ENCODE data around the gene PSD4.

Gene PSD4

DNA sequence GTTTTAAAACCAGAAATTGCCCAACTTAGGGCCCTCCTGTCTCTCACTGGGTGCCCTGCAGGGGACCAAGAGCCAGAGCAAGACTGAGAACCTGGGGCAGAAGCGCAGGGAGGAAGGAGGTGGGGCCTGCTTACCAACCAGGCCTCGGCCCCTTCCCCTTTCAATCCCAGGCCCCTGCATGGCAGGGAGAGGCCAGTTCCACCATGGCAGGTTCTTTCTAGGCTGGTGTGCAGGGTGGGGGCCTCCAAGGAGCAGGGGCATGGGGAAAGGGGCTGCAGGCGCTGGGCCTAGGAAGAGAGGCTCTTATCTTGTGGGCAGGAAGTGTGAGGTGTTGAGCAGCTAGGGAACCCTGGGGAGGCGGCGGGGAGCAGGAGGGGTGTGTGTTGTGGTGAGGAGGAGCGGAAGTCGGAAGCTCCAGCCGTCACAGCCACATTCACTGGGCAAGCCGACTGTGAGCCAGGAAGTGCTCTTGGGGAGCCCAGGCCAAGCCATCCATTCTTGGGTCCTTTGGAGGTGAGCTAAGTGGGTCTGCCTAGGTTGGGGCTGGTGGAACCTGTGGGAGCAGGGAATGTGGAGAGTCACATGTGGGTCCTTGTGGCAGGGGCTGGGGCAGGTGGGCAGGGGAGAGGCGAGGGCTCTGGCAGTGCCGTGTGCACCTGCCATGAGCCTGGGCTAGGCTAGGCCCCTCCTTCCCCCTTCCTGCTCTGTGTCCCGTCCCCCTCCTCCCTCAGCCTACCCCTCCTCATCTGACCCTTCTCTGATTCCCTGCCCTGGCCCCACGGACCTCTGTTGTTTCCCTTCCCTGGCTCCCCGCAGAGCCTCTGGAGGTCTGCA, at the start of gene PSD4:
Gene PSD4, plus strand, starts transcription at position 430 of the 834 bp plus-strand sequence. CDS start 8,486 bp downstream, outside the sequence.
- peak; percentile 78 to 90 for DNase-seq (ENCODE audit: extremely low read depth in 1 of 2, low read depth in 1 of 2)

DNA sequence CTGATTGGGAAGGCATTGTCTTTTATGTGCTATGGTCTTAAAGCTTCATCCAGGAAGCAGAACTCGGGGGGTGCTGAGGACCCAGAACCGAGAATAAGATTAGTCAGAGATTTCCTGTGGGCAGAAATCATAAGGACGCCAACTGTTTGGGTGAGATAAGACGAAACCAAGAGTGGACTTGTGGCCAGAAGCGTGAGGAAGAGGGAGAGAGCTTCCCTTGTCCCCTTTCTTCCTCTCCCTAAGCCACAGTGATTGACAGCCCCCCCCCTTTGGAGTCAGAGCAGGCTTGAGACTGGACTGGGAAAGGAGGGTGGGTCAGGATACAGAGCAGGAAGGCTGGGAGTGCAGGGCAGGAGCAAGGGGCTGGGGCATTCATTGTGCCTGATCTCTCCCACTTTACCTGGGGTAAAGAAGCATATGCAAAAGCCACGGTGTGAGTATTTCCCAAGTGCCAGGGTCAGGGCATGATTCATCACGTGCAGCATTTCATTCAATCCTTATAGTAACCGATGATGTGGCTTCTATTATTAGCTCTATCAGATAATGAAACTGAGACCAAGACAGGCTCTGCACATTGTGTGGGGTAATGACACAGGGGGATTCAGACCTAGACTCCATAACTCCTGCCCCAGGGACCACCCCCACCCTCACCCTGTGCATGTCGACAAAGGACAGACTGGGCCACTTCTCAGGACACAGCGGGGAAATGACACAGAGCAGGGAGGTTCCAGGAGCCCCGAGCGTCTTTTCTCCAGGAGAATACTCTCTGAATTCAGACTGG, 49.4 kb upstream of the PSD4 start:
- no peak for DNase-seq (ENCODE audit: extremely low read depth in 1 of 2, low read depth in 1 of 2)

DNA sequence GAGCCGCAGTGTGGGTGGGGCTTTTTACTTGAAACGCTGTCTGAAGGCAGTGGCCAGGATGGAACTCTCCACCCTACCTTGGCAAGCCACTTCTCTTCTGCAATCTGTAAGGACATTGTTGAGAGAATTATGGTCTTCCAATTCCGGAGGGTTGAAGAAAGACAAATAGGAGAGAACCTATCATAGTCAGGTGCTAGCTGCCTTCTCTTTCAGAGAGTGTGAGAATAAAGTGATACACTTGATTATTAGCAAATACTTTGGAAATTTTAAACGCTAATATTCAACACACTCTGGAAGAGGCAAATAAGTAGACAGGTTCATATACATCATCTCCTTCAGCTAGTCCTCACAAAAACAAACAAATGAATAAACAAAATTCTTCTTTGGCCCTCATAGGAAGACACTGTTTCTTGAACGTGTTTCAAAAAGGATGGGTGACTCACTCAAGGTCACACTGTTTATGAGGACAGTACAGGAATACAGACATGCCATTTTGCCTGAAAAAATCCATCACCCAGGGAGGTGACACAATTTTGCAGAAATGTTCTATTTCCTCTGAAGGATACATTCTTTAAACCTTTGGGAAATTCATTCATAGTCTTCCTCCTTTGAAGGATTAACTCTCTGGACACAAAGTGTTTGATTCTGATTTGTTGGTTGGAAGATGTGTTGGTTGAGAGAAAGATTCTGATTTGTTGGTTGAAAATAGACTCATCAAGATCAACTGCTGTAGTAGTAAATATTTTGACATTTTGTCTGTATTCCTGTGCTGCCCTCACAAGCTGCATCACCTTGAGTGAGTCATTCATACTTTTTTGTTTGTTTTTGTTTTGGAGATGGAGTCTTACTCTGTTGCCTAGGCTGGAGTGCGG, 48.6 kb upstream of the PSD4 start:
- DNase-seq (ENCODE audit: extremely low read depth in 1 of 2, low read depth in 1 of 2): no peak

- DNase-seq (ENCODE audit: extremely low read depth in 1 of 2, low read depth in 1 of 2): no peak
Observed at GRCh38 chr2:113126845-113127645, 46.7 kb upstream of the PSD4 start, which contains the start of gene IL1RN. Gene IL1RN, plus strand, starts transcription at chr2:113127598. Its CDS starts 27 bp downstream, at chr2:113127625.

DNA sequence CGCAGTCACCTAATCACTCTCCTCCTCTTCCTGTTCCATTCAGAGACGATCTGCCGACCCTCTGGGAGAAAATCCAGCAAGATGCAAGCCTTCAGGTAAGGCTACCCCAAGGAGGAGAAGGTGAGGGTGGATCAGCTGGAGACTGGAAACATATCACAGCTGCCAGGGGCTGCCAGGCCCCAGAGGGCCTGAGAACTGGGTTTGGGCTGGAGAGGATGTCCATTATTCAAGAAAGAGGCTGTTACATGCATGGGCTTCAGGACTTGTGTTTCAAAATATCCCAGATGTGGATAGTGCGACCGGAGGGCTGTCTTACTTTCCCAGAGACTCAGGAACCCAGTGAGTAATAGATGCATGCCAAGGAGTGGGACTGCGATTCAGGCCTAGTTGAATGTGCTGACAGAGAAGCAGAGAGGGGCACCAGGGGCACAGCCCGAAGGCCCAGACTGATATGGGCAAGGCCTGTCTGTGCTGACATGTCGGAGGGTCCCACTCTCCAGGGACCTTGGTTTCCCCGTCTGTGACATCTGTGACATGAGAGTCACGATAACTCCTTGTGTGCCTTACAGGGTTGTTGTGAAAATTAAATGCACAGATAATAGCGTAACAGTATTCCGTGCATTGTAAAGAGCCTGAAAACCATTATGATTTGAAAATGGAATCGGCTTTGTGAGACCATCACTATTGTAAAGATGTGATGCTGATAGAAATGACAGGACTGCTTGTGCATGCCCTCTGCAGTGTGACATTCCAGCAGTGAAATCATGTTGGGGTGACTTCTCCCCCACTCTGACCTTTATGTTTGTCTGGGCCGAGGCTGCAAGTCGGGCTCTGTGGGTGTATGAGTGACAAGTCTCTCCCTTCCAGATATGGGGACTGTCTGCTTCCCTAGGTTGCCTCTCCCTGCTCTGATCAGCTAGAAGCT, 45.9 kb upstream of the PSD4 start:
- DNase-seq (ENCODE audit: extremely low read depth in 1 of 2, low read depth in 1 of 2): no peak

GRCh38 chr2:113129519-113130078, 44.2 kb upstream of the PSD4 start:
- no peak for DNase-seq (ENCODE audit: extremely low read depth in 1 of 2, low read depth in 1 of 2)

DNA sequence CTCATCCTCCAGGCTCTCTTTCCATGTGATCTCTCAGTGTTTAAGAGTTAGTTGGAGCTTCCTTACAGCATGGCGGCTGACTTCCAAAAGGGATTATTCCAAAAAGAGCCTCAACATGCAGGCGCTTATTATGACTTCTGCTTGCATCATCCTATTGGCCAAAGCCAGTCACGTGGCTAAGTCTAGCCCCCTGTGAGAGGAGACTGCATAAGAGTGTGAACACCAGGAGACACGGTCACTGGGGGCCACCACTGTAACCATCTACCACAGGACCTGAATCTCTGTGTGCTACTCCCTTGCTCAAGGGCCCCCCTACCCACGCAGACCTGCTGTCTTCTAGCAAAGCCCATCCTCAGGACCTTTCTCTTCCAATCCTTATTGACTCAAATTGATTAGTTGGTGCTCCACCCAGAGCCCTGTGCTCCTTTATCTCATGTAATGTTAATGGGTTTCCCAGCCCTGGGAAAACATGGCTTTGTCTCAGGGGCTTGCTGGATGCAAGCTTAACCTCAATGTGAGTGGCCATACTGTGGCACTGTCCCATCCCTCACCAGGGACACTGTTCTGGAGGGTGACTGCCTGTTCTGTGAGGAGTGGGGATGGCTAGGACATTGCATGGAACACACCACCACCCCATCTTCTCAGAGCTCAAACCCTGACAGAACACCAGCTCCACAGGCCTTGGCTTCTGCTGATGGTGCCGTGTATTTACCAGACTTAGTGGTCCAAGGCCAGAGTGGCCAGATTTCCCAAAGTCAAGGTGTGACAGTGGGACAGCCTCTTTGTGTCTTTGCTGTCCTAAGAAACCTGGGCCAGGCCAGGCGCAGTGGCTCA, 42.2 kb upstream of the PSD4 start:
- no peak for DNase-seq (ENCODE audit: extremely low read depth in 1 of 2, low read depth in 1 of 2)

DNA sequence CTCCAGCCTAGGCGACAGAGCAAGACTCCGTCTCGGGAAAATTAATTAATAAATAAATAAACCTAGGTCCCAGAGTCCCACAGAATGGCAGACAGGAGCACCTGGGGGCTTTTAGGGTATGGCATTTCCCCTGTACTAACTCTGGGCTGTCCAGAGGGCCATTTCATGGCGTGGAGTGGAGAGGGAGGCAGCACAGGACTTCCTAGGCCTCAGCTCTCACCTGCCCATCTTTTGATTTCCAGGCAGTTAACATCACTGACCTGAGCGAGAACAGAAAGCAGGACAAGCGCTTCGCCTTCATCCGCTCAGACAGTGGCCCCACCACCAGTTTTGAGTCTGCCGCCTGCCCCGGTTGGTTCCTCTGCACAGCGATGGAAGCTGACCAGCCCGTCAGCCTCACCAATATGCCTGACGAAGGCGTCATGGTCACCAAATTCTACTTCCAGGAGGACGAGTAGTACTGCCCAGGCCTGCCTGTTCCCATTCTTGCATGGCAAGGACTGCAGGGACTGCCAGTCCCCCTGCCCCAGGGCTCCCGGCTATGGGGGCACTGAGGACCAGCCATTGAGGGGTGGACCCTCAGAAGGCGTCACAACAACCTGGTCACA, 41.3 kb upstream of the PSD4 start:
- no peak for DNase-seq (ENCODE audit: extremely low read depth in 1 of 2, low read depth in 1 of 2)

GRCh38 chr2:113133704-113134598, 39.8 kb upstream of the PSD4 start:
- no peak for DNase-seq (ENCODE audit: extremely low read depth in 1 of 2, low read depth in 1 of 2)

GRCh38 chr2:113134717-113135116, 39.1 kb upstream of the PSD4 start:
- no peak for DNase-seq (ENCODE audit: extremely low read depth in 1 of 2, low read depth in 1 of 2)

- DNase-seq (ENCODE audit: extremely low read depth in 1 of 2, low read depth in 1 of 2): no peak
Observed at GRCh38 chr2:113135317-113135716, 38.5 kb upstream of the PSD4 start.

- no peak for DNase-seq (ENCODE audit: extremely low read depth in 1 of 2, low read depth in 1 of 2)
Observed at GRCh38 chr2:113136828-113137775, 36.7 kb upstream of the PSD4 start.

DNA sequence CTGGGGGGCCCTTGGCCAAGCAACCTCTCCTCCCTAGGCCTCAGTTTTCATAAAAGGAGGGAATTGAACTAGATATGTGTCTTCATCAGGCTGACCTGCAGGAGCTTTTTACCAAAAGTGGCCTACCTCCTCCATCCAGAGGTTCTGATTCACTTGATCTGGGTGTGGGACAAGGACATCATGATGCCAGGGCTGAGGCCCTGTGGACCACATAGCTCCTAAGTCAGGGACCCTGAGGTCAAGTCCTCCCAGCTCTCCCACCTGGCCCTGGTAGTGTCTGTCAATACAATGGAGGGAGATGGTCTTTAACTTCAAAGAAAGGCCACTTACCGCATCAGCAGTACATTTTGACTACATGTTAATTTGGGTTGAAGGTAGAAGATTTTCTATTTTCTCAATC, 35.9 kb upstream of the PSD4 start:
- DNase-seq (ENCODE audit: extremely low read depth in 1 of 2, low read depth in 1 of 2): no peak

- DNase-seq (ENCODE audit: extremely low read depth in 1 of 2, low read depth in 1 of 2): no peak
Observed at GRCh38 chr2:113138428-113139322, 35.1 kb upstream of the PSD4 start.

Measured in stimulated activated CD8-positive, alpha-beta memory T cell treated with anti-CD3 and anti-CD28 coated beads, Interleukin-7, amount 100 ng/mL, for 48 hours (primary cell).